Activated CD4-positive, alpha-beta T cell treated with anti-CD3 and anti-CD28 coated beads for 24 hours (primary cell): ENCODE results near the gene DGKD.

Experiments
- DNase-seq, 2 donors: peaks; one replicate each; pipeline ENCODE4 v3.0.0-alpha.2; 2020; ENCODE audit warnings: low read depth in 2 of 2

Gene DGKD

DNA sequence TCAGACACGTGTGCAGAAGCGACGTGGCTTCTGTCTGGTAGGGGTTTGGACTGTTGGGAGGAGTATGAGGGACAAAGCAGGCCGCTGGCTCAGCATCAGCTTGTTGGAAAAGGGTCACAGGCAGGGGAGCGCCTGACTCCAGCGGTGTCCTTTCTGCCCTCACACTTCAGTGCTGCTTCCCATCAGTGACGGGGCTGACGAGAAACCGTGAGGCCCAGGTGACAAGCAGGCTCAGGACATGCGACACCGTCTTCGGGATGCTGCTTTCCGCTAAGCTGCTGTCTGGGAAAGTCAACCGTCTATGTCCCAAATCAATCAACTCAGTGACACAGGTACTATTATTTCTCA lies 121.7 kb downstream of the DGKD start:
- no peak for DNase-seq

DNA sequence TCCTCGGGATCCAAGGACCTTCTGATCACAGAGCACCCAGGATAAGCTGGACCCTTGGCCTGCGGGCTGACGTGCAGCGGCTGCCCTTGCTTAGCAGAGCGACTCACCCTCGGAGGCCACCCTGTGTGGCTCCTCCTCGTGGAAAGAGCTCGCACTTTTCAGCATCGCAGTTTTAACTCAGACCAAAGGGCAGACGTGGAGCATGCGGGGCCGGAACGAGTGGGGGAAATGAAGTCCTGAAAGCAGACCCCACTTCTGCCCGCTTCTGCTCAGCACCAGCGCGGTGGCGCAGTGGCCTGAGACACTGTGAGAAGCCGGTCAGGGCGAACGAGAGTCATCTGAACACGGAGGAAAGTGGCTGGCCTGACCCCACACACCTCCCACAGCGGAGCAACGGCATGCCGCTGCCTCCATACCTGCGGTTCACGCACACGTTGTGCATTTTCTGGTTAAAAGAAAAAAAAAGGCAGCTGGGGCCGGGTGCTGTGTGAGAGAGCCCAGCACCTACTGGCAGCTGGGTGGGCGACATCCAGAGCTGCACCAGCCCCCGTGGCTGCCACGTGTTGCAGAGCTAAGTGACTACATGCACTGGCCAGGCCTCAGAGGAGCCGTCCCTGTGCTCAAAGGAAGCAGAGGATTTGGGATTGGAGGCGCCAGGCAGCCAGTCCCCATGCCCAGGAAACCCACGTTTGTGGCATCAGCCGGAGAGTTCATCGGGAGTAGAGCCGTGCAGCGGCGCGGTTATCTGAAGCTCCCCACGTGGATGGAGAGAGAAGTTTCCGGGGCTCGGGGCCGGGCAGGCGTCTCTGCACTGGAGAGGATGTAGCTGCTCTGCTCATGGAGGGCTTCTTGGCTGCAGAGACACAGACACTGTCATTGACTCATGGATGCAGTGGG lies 122.6 kb downstream of the DGKD start:
- no peak for DNase-seq

DNA sequence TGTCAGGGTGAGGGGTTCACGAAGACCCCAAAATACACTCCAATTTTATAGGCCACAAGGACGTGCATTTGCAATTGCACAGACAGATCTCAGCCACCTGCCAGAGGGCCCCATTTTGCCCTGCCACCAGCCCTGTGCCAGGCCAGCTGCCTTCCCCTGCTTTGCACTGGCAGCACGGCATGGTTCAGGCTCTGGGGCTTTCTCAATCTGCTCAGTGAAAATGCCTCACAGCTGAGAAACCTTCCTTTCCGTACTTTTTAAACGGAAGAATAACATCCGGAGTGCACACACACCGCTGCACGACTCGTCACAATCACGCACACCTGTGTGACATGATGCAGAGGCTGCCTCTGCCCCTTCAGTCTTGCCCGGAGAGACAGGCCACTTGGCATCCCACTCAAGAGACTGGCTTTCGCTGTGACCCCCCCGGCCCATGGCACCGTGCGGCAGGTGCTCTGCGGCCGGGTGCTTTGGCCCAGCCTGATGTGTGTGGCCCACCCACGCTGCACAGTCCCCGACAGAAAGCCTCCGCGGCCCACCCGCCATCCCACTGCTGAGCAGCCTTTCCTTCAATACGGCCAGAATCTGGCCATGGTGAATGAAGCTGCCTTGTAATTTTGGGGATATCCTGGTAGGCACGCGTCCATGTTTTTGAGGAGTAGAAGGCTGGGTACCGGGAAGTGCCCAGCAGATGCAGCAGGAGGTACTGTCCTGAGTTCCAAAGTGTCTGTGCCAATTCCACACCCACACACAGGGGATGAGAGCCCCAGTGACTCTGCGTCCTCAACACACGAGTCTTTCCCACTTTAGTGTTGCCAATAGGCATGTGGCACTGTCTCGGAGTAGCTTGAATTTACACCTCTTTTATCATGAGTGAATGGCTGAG lies 123.5 kb downstream of the DGKD start:
- DNase-seq = no peak

DNA sequence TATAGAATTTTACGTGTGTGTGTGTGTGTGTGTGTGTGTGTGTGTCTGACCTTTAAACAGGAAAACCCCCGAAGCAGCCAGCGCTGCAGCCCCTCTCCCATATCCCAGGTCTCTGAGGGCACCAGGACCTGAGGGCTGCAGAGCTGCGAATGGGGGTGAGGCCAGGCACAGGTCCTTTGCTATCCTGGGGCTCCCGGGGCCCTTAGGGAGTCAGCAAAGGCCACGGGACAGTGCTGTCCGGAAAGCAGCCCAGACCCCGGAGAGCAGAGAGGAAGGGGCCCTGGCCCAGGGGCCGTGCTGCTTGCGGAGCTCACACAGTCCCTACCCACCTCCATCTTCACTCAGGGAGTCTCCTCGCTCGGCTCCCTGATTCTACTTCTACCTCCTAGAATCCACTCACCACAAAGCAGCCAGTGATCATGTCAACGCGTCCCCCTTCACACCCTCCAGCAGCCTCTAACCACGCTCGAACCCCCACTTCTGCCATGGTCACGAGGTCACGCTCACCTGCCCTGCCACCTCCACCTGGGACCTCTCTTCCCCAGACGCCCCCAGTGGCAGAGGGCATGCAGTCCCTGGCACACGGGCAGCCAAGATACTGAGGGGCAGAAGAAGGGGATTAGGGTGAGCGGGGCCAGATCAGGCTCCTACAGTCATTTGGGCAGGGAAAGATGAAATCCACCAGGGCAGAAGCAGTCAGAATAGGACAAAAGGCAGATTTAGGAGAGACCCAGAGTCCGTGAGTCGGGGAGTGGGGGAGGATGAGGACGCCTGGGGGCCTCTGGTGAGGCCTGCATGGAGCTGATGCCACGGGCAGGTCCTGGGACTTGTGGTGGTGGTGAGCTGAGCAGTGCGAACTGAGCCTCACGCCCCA lies 125.6 kb downstream of the DGKD start:
- DNase-seq = no peak

DNA sequence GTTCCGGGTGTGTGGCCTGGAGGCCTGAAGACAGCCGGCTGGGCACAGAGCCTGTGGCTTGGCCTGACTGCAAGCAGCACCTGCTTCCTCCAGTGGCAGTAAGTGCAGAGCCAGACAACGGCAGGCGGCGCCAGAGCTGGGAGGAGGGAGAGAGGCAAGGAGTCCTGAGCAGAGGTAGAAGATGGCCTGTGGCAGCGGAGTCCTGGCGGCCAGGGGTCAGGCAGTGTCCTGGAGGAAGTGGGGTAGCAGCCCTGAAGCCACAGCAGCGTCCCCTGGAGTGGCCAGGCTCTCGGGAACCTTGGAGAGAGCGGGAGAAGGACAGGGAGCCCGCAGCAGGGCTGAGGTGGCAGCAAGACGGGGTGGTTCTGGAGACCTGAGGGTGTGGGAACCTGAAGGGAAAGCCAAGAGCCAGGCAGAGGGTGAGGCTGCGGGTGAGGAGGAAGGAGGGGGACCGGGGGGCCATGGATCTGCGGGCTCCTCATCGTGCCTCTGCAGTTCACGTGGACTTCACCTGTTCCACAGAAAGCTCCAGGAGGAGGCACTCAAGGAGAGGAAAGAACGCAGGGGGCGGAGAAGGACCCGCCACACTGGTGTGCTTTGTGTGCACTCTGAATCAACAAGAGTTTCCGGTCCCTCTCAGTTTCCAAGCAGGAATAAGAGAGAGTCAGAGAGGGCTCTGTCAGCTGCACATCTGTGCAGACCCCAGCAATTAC lies 126.4 kb downstream of the DGKD start:
- no peak for DNase-seq

DNA sequence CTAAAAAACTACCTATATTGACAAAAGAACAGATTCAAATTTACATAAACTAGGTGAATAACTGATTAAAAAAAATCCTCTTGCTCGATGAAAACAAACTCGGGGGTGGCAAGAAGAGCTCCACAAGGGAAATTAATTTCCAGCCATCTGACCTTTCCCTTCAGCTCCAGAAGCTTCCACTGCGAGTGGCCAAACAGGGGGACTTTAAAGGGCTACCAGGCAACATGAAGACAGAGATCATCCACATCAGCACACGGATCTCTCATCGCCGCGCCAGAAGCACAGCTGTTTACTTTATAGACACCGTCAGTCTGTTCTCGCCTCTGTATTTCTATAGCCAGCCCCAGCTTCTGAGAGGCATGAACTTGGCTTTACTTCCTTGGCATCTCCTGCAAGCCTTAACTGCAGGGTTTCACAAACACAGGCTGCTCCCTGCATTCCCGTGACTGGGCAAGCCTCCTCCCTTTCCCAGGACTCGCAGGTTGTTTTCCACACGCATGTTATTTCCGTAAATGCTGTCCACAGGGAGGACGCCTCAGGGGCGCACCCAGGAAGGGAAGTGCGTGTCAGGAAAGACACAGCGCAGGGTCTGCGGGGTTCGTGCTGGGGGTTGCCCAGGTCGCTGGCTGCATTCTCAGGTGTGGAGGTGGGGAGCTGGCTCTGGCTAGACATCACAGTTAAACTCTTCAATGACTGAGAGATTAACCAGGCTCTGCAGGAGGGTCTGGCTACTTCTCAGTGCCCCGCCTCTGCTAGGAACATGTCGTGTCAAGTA lies 127.3 kb downstream of the DGKD start:
- DNase-seq = no peak

DNA sequence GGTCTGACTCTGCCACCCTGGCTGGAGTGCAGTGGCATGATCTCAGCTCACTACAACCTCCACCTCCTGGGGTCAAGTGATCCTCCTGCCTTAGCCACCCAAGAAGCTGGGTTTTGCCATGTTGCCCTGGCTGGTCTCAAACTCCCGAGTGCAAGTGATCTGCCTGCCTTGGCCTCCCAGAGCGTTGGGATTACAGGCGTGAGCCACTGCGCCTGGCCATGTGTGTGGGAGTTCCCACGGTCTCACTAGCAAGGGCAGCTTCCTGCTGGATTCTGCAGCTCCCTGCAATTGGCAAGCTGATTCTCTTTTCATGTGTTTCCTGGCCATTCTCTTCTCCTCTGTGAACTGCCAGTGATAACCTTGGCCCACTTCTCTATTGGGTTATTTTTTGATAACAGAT lies 128.3 kb downstream of the DGKD start:
- DNase-seq = no peak

DNA sequence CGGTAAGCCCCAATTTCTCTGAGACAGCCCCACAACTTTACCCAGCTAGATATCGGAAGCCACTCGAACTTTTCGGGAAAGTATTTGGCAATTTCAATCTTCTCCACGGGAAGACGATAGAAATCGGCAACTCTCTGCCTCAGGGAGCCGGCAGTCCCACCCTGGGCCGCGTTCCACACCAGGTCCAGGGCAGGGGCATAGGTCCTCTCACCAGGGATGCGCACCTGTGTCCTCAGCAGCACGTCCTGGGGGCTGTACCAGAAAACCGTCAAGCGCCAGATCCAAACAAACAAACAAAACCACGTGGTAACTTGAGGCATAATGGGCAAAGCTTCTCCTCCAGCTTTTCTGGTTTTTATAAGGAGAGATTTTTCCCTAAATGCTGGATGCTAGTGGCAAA lies 131.4 kb downstream of the DGKD start:
- no peak for DNase-seq

DNA sequence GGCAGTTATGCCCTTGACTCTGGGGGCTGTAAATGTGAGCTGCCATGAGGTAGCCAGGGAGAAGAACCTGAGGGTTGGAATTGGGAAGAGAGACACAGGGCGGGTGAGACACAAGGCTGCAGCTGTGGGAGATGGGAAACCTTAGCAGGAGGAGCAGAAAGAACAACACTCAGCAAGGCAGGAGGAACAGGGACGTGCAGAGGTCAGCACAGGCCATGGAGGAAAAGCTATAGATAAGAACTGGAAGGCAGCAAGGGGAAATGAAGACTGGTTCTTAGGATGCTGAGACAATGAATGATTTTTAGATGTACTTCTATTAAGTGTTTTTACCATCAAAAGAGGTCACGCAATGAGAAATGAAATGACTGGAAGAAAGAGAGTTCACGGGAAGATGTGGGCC lies 132.1 kb downstream of the DGKD start:
- DNase-seq = no peak

DNA sequence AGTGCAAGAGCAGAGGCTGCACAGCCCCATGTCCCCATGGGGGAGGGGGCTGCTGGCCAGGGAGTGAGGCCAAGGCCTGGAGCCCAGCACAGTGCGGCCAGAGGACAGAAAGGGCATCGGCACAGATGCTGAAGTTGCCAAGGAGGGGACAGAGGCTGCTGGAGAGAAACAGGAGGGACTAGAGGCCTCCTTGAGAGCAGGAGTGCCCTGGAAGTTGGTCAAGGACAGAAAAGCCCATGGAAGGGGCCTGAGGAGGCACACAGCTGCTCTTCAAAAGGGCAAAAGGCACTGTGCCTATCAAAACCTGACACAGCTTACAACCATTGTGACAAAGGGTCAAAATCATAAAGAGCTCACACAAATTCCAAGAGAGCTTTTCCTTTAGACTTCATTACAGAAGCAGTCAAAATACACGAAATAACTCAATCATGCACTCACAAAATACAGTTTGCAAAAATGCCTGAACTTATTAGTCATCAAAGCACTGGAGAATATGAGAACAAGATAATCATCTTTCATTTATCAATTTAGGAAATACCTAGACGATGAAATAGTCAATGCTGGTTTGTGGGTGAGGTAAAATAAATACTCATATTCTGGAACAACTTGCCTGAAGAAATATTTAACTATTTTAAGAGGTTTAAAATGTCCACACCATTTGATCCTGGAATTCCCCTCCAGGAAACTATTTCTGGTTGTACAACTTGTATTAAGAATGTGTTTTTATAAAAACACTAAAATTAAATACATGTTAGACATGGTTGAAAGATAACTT lies 132.7 kb downstream of the DGKD start:
- no peak for DNase-seq

DNA sequence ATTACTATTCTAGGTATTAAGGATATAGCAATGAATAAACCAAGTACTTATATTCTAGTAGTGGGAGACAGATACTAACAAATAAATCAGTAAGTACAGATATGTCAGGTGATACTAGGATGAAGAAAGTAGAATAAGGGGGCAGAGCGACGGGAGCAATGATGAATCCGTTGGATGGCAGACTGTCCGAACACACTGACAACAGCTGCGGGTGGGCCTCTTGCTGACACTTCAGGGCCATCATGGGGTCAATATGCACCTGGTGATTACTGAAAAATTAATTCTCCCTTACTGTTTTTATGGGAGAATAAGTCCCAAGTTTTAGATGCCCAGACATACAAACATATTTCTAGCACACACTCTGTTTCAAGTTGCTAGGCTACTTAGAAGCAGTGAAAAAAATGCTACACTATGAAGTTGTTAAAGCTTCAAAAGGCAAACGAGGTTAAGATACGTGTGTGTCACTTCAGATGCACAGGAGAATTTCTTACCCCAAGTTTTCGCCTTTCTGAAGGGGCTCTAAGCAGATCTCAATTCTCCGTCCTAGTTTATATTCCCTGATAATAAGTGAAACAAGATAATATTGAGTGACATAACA lies 133.6 kb downstream of the DGKD start:
- DNase-seq = no peak

DNA sequence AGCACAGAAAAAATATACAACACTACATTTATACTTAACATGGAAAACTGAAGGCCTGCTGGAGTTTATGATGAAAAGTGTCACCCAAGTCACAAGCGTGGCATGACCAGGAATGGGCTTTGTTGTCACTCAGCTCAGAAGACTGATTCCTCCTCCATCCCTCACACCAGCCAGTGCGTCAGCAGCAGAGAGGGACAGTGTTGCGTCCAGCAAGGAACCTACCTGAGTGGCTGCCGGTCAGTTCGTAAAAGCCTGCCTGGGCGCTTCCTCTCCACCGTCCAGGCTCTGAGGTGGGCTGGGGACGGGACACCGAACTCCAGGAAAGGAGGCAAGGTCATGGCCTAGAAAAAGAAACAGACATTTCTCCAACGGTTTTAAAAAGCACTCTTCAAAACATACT lies 134.8 kb downstream of the DGKD start:
- DNase-seq = no peak

DNA sequence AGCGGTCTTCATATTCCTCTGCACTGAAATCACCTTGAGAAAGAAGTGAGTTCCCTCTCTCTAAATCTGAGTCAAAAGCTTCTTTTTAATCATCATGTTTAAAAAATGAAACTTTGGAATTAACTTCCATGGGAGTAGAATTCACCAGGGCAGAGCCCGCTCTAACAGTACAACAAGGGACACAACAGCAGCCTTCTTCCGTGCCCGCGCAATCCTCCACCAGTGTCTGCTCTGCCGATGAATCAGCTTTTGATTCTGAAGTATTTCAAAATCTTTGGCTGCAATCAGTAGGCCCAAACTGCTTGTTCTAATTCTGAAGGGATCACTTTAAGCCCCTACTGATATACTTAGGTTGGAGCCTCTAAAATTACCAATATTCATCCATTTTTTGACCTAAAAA lies 135.4 kb downstream of the DGKD start:
- DNase-seq = no peak

DNA sequence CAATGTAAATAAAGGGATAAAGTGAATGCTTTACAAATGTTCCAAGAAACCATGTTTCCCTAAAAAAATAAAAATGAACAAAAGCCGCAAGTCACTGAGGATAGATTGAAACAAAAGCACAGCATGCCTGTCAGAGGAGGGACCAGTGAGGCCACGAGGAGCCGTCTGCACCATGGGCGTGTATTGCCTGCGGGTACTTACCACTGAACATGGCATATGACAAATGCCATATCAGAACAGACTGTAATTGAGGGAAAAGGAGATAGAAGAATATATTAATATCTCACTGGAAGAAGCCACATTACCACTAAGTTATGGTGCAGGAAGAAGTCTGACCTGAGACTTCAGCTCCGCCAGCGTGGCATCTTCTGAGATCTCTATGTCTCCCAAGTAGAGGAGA lies 136.5 kb downstream of the DGKD start:
- DNase-seq = no peak

DNA sequence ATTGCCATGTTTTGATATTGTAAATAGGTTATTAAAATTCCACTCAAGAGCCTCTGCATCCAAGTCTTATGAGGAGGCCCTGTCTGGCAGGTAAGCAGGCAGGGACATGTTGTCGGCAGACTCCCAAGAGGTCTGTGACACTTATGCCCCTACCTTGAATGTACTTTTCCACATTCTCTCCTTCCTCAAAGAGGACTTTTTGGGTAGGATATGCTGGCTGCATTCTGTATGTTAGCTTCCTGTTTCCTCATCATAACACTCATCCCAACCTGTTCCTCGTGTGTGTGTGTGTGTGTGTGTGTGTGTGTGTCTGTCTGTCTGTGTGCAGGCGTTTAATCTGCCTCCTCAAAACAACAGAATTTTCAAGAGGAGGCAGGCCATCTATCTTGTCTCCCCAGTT lies 137.0 kb downstream of the DGKD start:
- DNase-seq = no peak

DNA sequence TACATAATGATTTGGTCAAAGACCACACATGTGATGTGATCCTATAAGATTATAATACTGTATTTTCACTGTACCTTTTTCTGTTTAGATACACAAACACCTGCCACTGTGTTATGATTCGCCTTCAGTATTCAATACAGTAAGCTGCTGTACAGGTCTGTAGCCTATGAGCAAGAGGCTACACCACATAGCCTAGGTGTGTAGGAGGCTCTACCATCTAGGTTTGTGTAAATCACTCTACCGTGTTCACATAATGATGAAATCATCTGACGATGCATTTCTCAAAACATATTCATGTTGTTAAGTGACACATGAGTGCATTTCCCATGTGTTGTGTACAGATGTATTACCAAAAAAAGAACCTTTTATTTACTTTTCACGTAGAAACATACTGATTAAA lies 137.8 kb downstream of the DGKD start:
- DNase-seq = no peak

DNA sequence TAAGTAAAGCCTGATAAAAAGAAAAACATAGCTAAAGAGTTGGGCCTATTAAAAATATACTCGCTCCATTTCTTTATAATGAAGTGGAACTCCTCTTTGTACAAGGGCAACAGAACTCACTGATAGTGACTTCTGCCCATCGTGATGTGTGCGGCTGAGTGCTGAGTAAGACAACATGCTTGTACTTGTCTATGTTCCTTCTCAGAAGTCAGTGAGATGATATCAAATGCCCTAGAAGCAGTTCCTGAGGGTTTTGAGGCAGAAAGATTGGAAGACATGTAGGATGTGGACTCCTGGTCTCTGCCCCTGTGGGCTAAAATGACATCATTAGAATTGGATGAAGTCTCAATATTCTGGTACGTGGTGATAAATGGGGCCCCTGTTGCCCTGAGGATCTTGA lies 138.5 kb downstream of the DGKD start:
- no peak for DNase-seq

DNA sequence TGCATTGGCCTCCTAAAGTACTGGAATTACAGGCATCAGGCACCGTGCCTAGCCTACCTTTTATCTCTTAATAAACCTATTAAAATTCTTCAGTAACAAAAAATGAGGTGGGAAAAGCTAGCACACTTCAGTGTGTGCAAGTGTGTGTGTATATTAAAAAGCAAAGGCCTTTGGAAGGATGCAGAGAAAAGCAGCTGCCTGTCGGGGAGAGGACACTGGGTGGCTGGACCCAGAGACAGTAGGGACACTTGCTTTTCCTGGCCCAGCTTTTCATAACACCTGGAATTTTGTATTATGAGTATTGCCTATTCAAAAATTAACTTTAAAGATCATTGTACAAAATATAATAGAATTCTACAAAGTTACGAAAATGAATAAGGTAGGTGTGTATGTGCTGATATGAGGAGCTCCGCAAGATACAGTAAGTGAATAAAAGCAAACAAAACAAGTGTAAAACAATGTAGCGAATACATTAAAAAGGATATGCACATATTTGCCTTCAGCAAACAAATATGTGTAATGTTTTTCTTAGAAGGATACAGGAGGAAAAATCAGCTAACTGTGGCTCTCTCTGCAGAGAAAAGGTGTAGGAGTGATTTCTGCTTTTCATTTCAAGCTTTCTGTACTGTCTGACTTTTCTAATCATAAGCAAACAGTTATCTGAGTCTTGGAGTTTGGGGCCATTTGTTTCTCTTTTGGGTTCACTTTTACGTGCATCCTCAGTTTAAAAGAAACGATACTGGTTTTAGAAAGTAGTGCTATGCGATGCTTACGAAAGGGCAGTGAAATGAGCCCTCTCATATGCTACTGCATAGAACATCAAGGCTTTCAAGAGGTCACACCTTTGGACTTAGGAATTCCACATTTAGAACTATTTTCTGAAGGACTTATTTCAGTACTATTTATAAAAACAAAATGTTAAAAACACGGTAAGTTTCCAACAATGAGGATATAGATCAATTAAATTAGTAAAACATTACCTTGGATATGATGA lies 141.5 kb downstream of the DGKD start:
- no peak for DNase-seq
